HCT116 (cell line): ENCODE results near the gene NDUFS6. TPM values are rescaled to one million over a fixed set of nuclear protein-coding genes. Genes with fewer than 3 reads are reported as not detected.

ENCODE experiments used
- ATAC-seq: fragments of 200-7000 bp; cut with Tn5 transposase; 2 replicates; pipeline ENCODE4 v1.9.1; 2020; ENCODE audit warnings: mild to moderate bottlenecking, moderate library complexity
- BruUV-seq: library from RNA; stranded (reverse); fragments of 400-500 nt; replicated peaks from 2 replicates; lab custom pipeline; 2021; lab: Mats Ljungman, UMichigan
- CTCF ChIA-PET: fragments of 300-600 bp; sonication (Branson Sonifier 250); formaldehyde crosslinking; loops from one replicate; lab custom pipeline; 2021; ENCODE audit warnings: antibody characterized with exemption; lab: Charles Lee
- POLR2A ChIA-PET: fragments of 300-600, 350-600 bp; sonication (Branson Sonifier 250); formaldehyde crosslinking; loops from one replicate; lab custom pipeline; 2021; ENCODE audit warnings: antibody characterized with exemption; lab: Charles Lee
- RAD21 ChIA-PET, 2 experiments: fragments of 300-600 bp; sonication (Branson Sonifier 250); formaldehyde crosslinking; loops; one replicate each; lab custom pipeline; 2023; ENCODE audit warnings: low total read pairs in 2 of 2; ENCODE audit not compliant: uncharacterized antibody in 2 of 2, unreplicated experiment in 2 of 2, low non-redundant PET in 1 of 2; lab: Charles Lee
- DNase-seq: peaks from one replicate; pipeline ENCODE4 v3.0.0-alpha.2; 2010; ENCODE audit warnings: low read depth, low spot score
- H2AFZ ChIP-seq: fragments of 200-600 bp; shearing (Covaris generic), sonication (generic); 2 replicates; pipeline ENCODE4 v1.6.1; 2017; ENCODE audit warnings: low read depth, mixed run types, mixed read lengths, antibody characterized with exemption, low read length; ENCODE audit not compliant: poor library complexity, severe bottlenecking
- H3K27ac ChIP-seq: 2 replicates; pipeline ENCODE4 v1.5.1; 2012; ENCODE audit warnings: low read depth, low read length
- H3K27me3 ChIP-seq: fragments of 200-600 bp; sonication (generic); 2 replicates; pipeline ENCODE4 v1.6.1; 2016; ENCODE audit warnings: mixed run types, low read length, mixed read lengths; ENCODE audit not compliant: insufficient read depth
- H3K36me3 ChIP-seq, 2 experiments: fragments of 200-500 bp in 1 of 2; fragments of 200-600 bp in 1 of 2; sonication (Bioruptor generic) in 1 of 2; sonication (generic) in 1 of 2; 2 replicates each; pipeline versions ENCODE4 v1.5.1 to v1.6.1; 2014 to 2016; ENCODE audit warnings: low read length in 2 of 2, inconsistent platforms in 1 of 2, mixed read lengths in 1 of 2, mixed run types in 1 of 2; ENCODE audit not compliant: insufficient read depth in 2 of 2, control insufficient read depth in 1 of 2
- H3K4me1 ChIP-seq, 2 experiments: fragments of 200-600 bp in 1 of 2; sonication (generic) in 1 of 2; 2 replicates each; pipeline versions ENCODE4 v1.5.1 to v1.6.1; 2012 to 2017; ENCODE audit warnings: low read length in 2 of 2, inconsistent platforms in 1 of 2, mild to moderate bottlenecking in 1 of 2, mixed read lengths in 1 of 2, mixed run types in 1 of 2, moderate library complexity in 1 of 2; ENCODE audit not compliant: insufficient read depth in 2 of 2, control insufficient read depth in 1 of 2
- H3K4me2 ChIP-seq: fragments of 200-600 bp; sonication (generic); 2 replicates; pipeline ENCODE4 v1.6.1; 2017; ENCODE audit warnings: mixed run types, low read length, mixed read lengths
- H3K4me3 ChIP-seq, 2 experiments: fragments of 200-600 bp in 1 of 2; sonication (generic) in 1 of 2; replicated peaks in 1 of 2; 2 replicates each; pipeline ENCODE4 v1.5.1; 2011 to 2016; ENCODE audit warnings: low read length in 2 of 2, control low read depth in 1 of 2, low read depth in 1 of 2, mild to moderate bottlenecking in 1 of 2, mixed read lengths in 1 of 2, mixed run types in 1 of 2
- H3K79me2 ChIP-seq: fragments of 200-600 bp; sonication (generic); 2 replicates; pipeline ENCODE4 v1.6.1; 2017; ENCODE audit warnings: mild to moderate bottlenecking, mixed run types, low read length, moderate library complexity, mixed read lengths; ENCODE audit not compliant: insufficient read depth
- H3K9ac ChIP-seq: fragments of 200-600 bp; sonication (generic); 2 replicates; pipeline ENCODE4 v1.6.1; 2016; ENCODE audit warnings: low read length, mixed read lengths
- H3K9me2 ChIP-seq: fragments of 200-600 bp; sonication (generic), shearing (Covaris generic); 2 replicates; pipeline ENCODE4 v1.6.1; 2017; ENCODE audit warnings: mixed run types, mild to moderate bottlenecking, moderate library complexity; ENCODE audit not compliant: insufficient read depth
- H3K9me3 ChIP-seq, 2 experiments: fragments of 200-500 bp in 1 of 2; fragments of 200-600 bp in 1 of 2; sonication (Bioruptor generic) in 1 of 2; sonication (generic) in 1 of 2; 2 replicates each; pipeline ENCODE4 v1.6.1; 2014 to 2017; ENCODE audit warnings: low read length in 2 of 2, mixed read lengths in 2 of 2, inconsistent platforms in 1 of 2, low read depth in 1 of 2, mild to moderate bottlenecking in 1 of 2, mixed run types in 1 of 2, moderate library complexity in 1 of 2; ENCODE audit not compliant: control insufficient read depth in 1 of 2, insufficient read depth in 1 of 2
- H4K20me1 ChIP-seq: fragments of 200-600 bp; sonication (generic), shearing (Covaris generic); 2 replicates; pipeline ENCODE4 v1.6.1; 2017; ENCODE audit warnings: mixed run types, mild to moderate bottlenecking, moderate library complexity; ENCODE audit not compliant: insufficient read depth
- ATF3 ChIP-seq: IDR thresholded peaks from 2 replicates; pipeline ENCODE4 v1.6.1; 2012
- CBX3 ChIP-seq: IDR thresholded peaks from 2 replicates; pipeline ENCODE4 v1.6.1; 2012; ENCODE audit warnings: low read depth
- CEBPB ChIP-seq: IDR thresholded peaks from 2 replicates; pipeline ENCODE4 v1.6.1; 2012; ENCODE audit warnings: low read depth
- EGR1 ChIP-seq: IDR thresholded peaks from 2 replicates; pipeline ENCODE4 v1.6.1; 2012; ENCODE audit warnings: low read depth
- EZH2phosphoT487 ChIP-seq: fragments of 200-600 bp; IDR thresholded peaks from 2 replicates; pipeline ENCODE4 v1.6.1; 2018; ENCODE audit warnings: antibody characterized with exemption, borderline replicate concordance
- FOSL1 ChIP-seq: IDR thresholded peaks from 2 replicates; pipeline ENCODE4 v1.6.1; 2012; ENCODE audit warnings: low read depth
- JUND ChIP-seq: IDR thresholded peaks from 2 replicates; pipeline ENCODE4 v1.6.1; 2012
- MAX ChIP-seq: IDR thresholded peaks from 2 replicates; pipeline ENCODE4 v1.6.1; 2012
- POLR2A ChIP-seq: IDR thresholded peaks from 2 replicates; pipeline ENCODE4 v1.7.0; 2011; ENCODE audit warnings: borderline replicate concordance; ENCODE audit not compliant: insufficient read depth, insufficient read length; ENCODE audit errors: extremely low read depth
- REST ChIP-seq: IDR thresholded peaks from 2 replicates; pipeline ENCODE4 v1.6.1; 2012; ENCODE audit warnings: low read depth
- SIN3A ChIP-seq: IDR thresholded peaks from 2 replicates; pipeline ENCODE4 v1.6.1; 2012; ENCODE audit warnings: low read depth
- SP1 ChIP-seq: IDR thresholded peaks from 2 replicates; pipeline ENCODE4 v1.6.1; 2012; ENCODE audit warnings: low read depth
- SRF ChIP-seq: IDR thresholded peaks from 2 replicates; pipeline ENCODE4 v1.6.1; 2012; ENCODE audit warnings: low read depth
- TCF7L2 ChIP-seq: IDR thresholded peaks from 2 replicates; pipeline ENCODE4 v1.7.0; 2011; ENCODE audit warnings: borderline replicate concordance, inconsistent platforms; ENCODE audit not compliant: insufficient read depth, insufficient read length; ENCODE audit errors: extremely low read depth
- ZBTB33 ChIP-seq: IDR thresholded peaks from 2 replicates; pipeline ENCODE4 v1.6.1; 2011; ENCODE audit warnings: mild to moderate bottlenecking, low read length, moderate library complexity; ENCODE audit not compliant: insufficient replicate concordance; ENCODE audit errors: extremely low read depth
- ZNF274 ChIP-seq: fragments of 200-500 bp; sonication (Bioruptor generic); IDR thresholded peaks from 2 replicates; pipeline ENCODE4 v1.6.1; 2014; ENCODE audit warnings: mild to moderate bottlenecking, low read depth, low read length, inconsistent platforms
- intact Hi-C: fragments of 100-400 bp; cut with micrococcal nuclease; formaldehyde crosslinking; loops from 2 replicates; pipeline ENCODE4 v1.10.0; 2022
- total RNA-seq: library from RNA; stranded (reverse); gene quantifications from one replicate; pipeline ENCODE4 v1.2.1, GENCODE V29; 2021; ENCODE audit not compliant: unreplicated experiment

Gene NDUFS6
- total RNA-seq, 1 experiment from 2014 or later, result 43.8 TPM

- no peaks in the 10 kb centered on the region for H3K9me2 ChIP-seq
- no peaks in the 10 kb centered on the region for H3K9me3 ChIP-seq
- intact Hi-C loops, result no loop called here
- no peak overlapping the region for H3K4me2 ChIP-seq
- H3K27ac ChIP-seq, result no peak overlapping the region
- TF ChIP-seq ATF3 (no peak), EGR1 (no peak), SIN3A (no peak), SP1 (no peak), ZBTB33 (no peak), REST (no peak), JUND (no peak), FOSL1 (no peak), POLR2A (no peak), EZH2phosphoT487 (no peak), CBX3 (no peak), ZNF274 (no peak), SRF (no peak), TCF7L2 (no peak), CEBPB (no peak), MAX (no peak)
- ChIA-PET POLR2A (no interaction called here), RAD21 (no interaction called here), CTCF (no interaction called here)
- H3K4me3 ChIP-seq, result no peak overlapping the region
- H3K79me2 ChIP-seq, result peaks cover 11% of the 10 kb centered on the region
- H4K20me1 ChIP-seq, result no peaks in the 10 kb centered on the region
- ATAC-seq, result no peak
- H3K4me1 ChIP-seq, result no peaks in the 10 kb centered on the region
- peaks cover 5 to 18% of the 10 kb centered on the region in 2 experiments; a peak in 3 of 4 replicates for H3K36me3 ChIP-seq
- BruUV-seq, result no TSS peak
- DNase-seq, result no peak
- H2AFZ ChIP-seq, result no peak overlapping the region
- no peaks in the 10 kb centered on the region for H3K27me3 ChIP-seq
- no peak overlapping the region for H3K9ac ChIP-seq
Measured at GRCh38 chr5:1823381-1824034, 22.3 kb downstream of the NDUFS6 start.
